HG02870 (cell line): Measurements from ENCODE around the gene ADTRP.

ENCODE experiments used
- ATAC-seq: cut with Tn5 transposase; IDR thresholded peaks from one replicate; pipeline ENCODE4 v1.9.1; 2021; ENCODE audit warnings: mild to moderate bottlenecking, moderate library complexity; ENCODE audit not compliant: unreplicated experiment

ADTRP gene

DNA sequence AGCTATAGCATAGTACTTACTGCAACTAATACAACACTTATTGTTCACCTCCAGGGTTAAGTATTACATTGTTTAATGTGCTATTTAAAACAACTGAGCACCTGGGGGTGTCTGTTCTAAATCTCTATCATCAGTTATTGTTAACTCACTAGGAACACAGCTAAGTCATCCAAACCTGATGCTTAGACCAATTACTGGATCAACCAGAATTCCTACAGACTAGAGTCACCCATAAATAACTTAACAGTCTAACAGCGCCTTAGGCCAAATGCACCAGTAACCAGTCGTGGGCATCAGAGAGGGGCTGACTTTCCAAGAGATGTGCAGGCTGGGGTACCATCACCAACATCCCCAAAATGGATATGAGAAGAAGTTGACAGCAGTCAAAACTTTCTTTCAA lies 110.7 kb downstream of the ADTRP start:
- no peak for ATAC-seq

GRCh38 chr6:11665604-11666326 lies 112.8 kb downstream of the ADTRP start:
- ATAC-seq = no peak
